T-helper 2 cell treated with Interferon-gamma antibody and Interleukin-4, amounts not matched to agents 5 μg/mL and 100 μg/mL, for 36 hours (primary cell): Measurements from ENCODE around the gene PACS2.
"Not testable (repeated sequence)": the region's sequence is repeated elsewhere in the genome, so short reads cannot be mapped to it uniquely, and the experiment has no call there.

ENCODE experiments used
- DNase-seq: peaks from one replicate; pipeline ENCODE4 v3.0.0; 2021; ENCODE audit warnings: low spot score
- H3K27ac Mint-ChIP-seq: one replicate; pipeline ENCODE4 v1.8.0; 2021; ENCODE audit warnings: mild to moderate bottlenecking, mixed read lengths
- H3K27me3 Mint-ChIP-seq: one replicate; pipeline ENCODE4 v1.8.0; 2021; ENCODE audit warnings: low read depth, mixed read lengths
- H3K36me3 Mint-ChIP-seq: one replicate; pipeline ENCODE4 v1.8.0; 2021; ENCODE audit warnings: low read depth, mixed read lengths
- H3K4me1 Mint-ChIP-seq: one replicate; pipeline ENCODE4 v1.8.0; 2021; ENCODE audit warnings: low read depth, mixed read lengths
- H3K4me3 Mint-ChIP-seq: one replicate; pipeline ENCODE4 v1.8.0; 2022; ENCODE audit warnings: mild to moderate bottlenecking, moderate library complexity, mixed read lengths
- H3K9me3 Mint-ChIP-seq: one replicate; pipeline ENCODE4 v1.8.0; 2021; ENCODE audit warnings: mixed read lengths

PACS2 gene

GRCh38 chr14:105351410-105351809 lies 36.9 kb downstream of the PACS2 start:
- no peaks in the 10 kb centered on the region for H3K27me3 Mint-ChIP-seq
- H3K4me3 Mint-ChIP-seq, result no peak overlapping the region
- H3K36me3 Mint-ChIP-seq, result no peaks in the 10 kb centered on the region
- H3K27ac Mint-ChIP-seq, result no peak overlapping the region
- H3K4me1 Mint-ChIP-seq, result peaks cover 2% of the 10 kb centered on the region
- no peak for DNase-seq
- no peaks in the 10 kb centered on the region for H3K9me3 Mint-ChIP-seq

- Mint-ChIP-seq H3K27ac (no peak overlapping the region), H3K4me1 (peaks cover 2% of the 10 kb centered on the region), H3K27me3 (no peaks in the 10 kb centered on the region), H3K9me3 (no peaks in the 10 kb centered on the region), H3K36me3 (no peaks in the 10 kb centered on the region), H3K4me3 (no peak overlapping the region)
- DNase-seq, result peak; percentile 78
These were observed 37.6 kb downstream of the PACS2 start for GRCh38 chr14:105351920-105352851.

GRCh38 chr14:105353136-105353535 lies 38.6 kb downstream of the PACS2 start:
- DNase-seq, result no peak
- no peak overlapping the region for H3K27ac Mint-ChIP-seq
- H3K27me3 Mint-ChIP-seq, result no peaks in the 10 kb centered on the region
- H3K4me3 Mint-ChIP-seq, result no peak overlapping the region
- H3K9me3 Mint-ChIP-seq, result no peaks in the 10 kb centered on the region
- peaks cover 2% of the 10 kb centered on the region for H3K4me1 Mint-ChIP-seq
- no peaks in the 10 kb centered on the region for H3K36me3 Mint-ChIP-seq

GRCh38 chr14:105354541-105354940 lies 40.0 kb downstream of the PACS2 start:
- Mint-ChIP-seq H3K9me3 (no peaks in the 10 kb centered on the region), H3K27ac (no peak overlapping the region), H3K4me1 (peaks cover 2% of the 10 kb centered on the region), H3K36me3 (no peaks in the 10 kb centered on the region), H3K4me3 (no peak overlapping the region), H3K27me3 (no peaks in the 10 kb centered on the region)
- no peak for DNase-seq

- no peaks in the 10 kb centered on the region for H3K9me3 Mint-ChIP-seq
- H3K27me3 Mint-ChIP-seq, result no peaks in the 10 kb centered on the region
- no peak overlapping the region for H3K27ac Mint-ChIP-seq
- H3K4me1 Mint-ChIP-seq, result peaks cover 2% of the 10 kb centered on the region
- no peaks in the 10 kb centered on the region for H3K36me3 Mint-ChIP-seq
- DNase-seq, result no peak
- no peak overlapping the region for H3K4me3 Mint-ChIP-seq
These were observed 40.6 kb downstream of the PACS2 start for GRCh38 chr14:105355049-105355575.

GRCh38 chr14:105355850-105356604 lies 41.5 kb downstream of the PACS2 start:
- no peaks in the 10 kb centered on the region for H3K27me3 Mint-ChIP-seq
- no peak for DNase-seq
- no peaks in the 10 kb centered on the region for H3K36me3 Mint-ChIP-seq
- H3K4me1 Mint-ChIP-seq, result peaks cover 2% of the 10 kb centered on the region
- no peak overlapping the region for H3K27ac Mint-ChIP-seq
- no peak overlapping the region for H3K4me3 Mint-ChIP-seq
- H3K9me3 Mint-ChIP-seq, result no peaks in the 10 kb centered on the region

GRCh38 chr14:105356927-105357326 lies 42.4 kb downstream of the PACS2 start:
- no peak overlapping the region for H3K4me3 Mint-ChIP-seq
- no peaks in the 10 kb centered on the region for H3K9me3 Mint-ChIP-seq
- no peaks in the 10 kb centered on the region for H3K36me3 Mint-ChIP-seq
- no peak for DNase-seq
- no peaks in the 10 kb centered on the region for H3K27me3 Mint-ChIP-seq
- no peak overlapping the region for H3K27ac Mint-ChIP-seq
- peaks cover 2% of the 10 kb centered on the region for H3K4me1 Mint-ChIP-seq

GRCh38 chr14:105357626-105358025 lies 43.1 kb downstream of the PACS2 start:
- H3K27me3 Mint-ChIP-seq, result no peaks in the 10 kb centered on the region
- H3K36me3 Mint-ChIP-seq, result no peaks in the 10 kb centered on the region
- no peak overlapping the region for H3K27ac Mint-ChIP-seq
- H3K4me3 Mint-ChIP-seq, result no peak overlapping the region
- no peaks in the 10 kb centered on the region for H3K9me3 Mint-ChIP-seq
- H3K4me1 Mint-ChIP-seq, result no peaks in the 10 kb centered on the region
- no peak for DNase-seq

GRCh38 chr14:105358140-105358846 lies 43.7 kb downstream of the PACS2 start:
- Mint-ChIP-seq H3K9me3 (no peaks in the 10 kb centered on the region), H3K4me1 (no peaks in the 10 kb centered on the region), H3K4me3 (no peak overlapping the region), H3K27ac (no peak overlapping the region), H3K27me3 (no peaks in the 10 kb centered on the region), H3K36me3 (no peaks in the 10 kb centered on the region)
- DNase-seq, result no peak

- no peak overlapping the region for H3K27ac Mint-ChIP-seq
- H3K4me3 Mint-ChIP-seq, result no peak overlapping the region
- no peaks in the 10 kb centered on the region for H3K36me3 Mint-ChIP-seq
- no peak for DNase-seq
- no peaks in the 10 kb centered on the region for H3K27me3 Mint-ChIP-seq
- no peaks in the 10 kb centered on the region for H3K9me3 Mint-ChIP-seq
- H3K4me1 Mint-ChIP-seq, result no peaks in the 10 kb centered on the region
These were observed 44.4 kb downstream of the PACS2 start for GRCh38 chr14:105358943-105359342.

- not testable (repeated sequence) for H3K27ac Mint-ChIP-seq, DNase-seq, H3K4me1 Mint-ChIP-seq, H3K27me3 Mint-ChIP-seq, H3K36me3 Mint-ChIP-seq, H3K4me3 Mint-ChIP-seq, H3K9me3 Mint-ChIP-seq
These were observed 46.9 kb downstream of the PACS2 start for GRCh38 chr14:105361412-105361811.

- Mint-ChIP-seq H3K27me3 (no peaks in the 10 kb centered on the region), H3K4me1 (no peaks in the 10 kb centered on the region), H3K4me3 (peak overlapping the region; percentile 21), H3K27ac (no peak overlapping the region), H3K9me3 (no peaks in the 10 kb centered on the region), H3K36me3 (no peaks in the 10 kb centered on the region)
- no peak for DNase-seq
These were observed 49.5 kb downstream of the PACS2 start for GRCh38 chr14:105363847-105364708.

GRCh38 chr14:105365101-105365500 lies 50.6 kb downstream of the PACS2 start:
- Mint-ChIP-seq H3K9me3 (no peaks in the 10 kb centered on the region), H3K36me3 (no peaks in the 10 kb centered on the region), H3K27me3 (no peaks in the 10 kb centered on the region)

More at GRCh38 chr14:105365101-105365500, 50.6 kb downstream of the PACS2 start:
- no peaks in the 10 kb centered on the region for H3K4me1 Mint-ChIP-seq
- H3K4me3 Mint-ChIP-seq, result no peak overlapping the region
- no peak for DNase-seq
- no peak overlapping the region for H3K27ac Mint-ChIP-seq
